ENCODE measurements around the gene TENM4.

TENM4 gene

DNA sequence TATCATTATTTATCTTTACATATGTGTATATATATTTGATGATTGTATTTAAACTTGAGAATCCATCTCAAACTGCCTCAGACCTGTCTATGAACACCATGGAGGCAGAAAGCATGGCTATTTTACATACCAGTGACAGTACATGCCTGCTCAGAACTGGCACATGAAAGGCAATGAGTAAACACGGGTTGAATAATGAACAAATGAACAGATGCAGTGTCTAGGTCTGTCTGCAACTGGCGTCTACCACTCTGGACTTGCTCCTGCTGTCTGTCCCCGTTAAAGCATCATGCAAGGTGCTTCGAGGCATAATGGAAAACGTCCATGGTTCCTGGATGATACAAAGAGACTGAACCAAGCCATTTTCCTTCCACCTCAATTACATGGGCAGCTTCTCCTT is 594.6 kb downstream of the TENM4 start:
- ChIA-PET POLR2A (no interaction called here), CTCF (interaction anchor here (0.9 kb wide), 1 partner anchor 11 kb away, joined by 3 read pairs; no protein-coding TSS in a partner anchor)
- TF ChIP-seq, protein P1, sequence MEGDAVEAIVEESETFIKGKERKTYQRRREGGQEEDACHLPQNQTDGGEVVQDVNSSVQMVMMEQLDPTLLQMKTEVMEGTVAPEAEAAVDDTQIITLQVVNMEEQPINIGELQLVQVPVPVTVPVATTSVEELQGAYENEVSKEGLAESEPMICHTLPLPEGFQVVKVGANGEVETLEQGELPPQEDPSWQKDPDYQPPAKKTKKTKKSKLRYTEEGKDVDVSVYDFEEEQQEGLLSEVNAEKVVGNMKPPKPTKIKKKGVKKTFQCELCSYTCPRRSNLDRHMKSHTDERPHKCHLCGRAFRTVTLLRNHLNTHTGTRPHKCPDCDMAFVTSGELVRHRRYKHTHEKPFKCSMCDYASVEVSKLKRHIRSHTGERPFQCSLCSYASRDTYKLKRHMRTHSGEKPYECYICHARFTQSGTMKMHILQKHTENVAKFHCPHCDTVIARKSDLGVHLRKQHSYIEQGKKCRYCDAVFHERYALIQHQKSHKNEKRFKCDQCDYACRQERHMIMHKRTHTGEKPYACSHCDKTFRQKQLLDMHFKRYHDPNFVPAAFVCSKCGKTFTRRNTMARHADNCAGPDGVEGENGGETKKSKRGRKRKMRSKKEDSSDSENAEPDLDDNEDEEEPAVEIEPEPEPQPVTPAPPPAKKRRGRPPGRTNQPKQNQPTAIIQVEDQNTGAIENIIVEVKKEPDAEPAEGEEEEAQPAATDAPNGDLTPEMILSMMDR (IDR thresholded peaks at IDR 0.05; ENCODE audit: insufficient read depth, low read length, missing control alignments): no peak
- no peak for DNase-seq (ENCODE audit: low read depth, low spot score)
- H3K4me3 ChIP-seq (ENCODE audit: low read depth, low read length): no peak overlapping the region

DNA sequence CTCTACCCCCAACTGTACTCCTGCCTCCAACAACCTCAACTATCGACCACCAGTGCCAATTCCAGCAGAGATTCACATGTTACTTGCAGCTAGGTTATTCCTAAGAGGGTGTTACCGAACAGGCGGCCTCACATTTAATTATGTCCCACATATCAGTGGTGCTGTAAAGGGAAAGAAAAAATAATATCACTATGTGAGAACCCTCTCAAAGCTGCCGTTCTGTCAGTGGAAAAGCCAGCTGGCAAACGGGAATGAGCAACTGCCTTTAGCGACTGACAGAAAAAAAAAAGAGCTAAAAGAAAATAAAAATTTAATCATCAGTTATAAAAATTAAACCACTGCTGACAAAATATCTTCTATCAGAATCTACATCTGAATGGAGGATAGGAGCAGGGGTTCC is 595.3 kb downstream of the TENM4 start:
- no peak overlapping the region for H3K4me3 ChIP-seq (ENCODE audit: low read depth, low read length)
- TF ChIP-seq, protein P1 (IDR thresholded peaks at IDR 0.05; ENCODE audit: insufficient read depth, low read length, missing control alignments): no peak
- ChIA-PET POLR2A (no interaction called here), CTCF (interaction anchor here (0.8 kb wide), 1 partner anchor 200 kb away, joined by 6 read pairs; no protein-coding TSS in a partner anchor)
- no peak for DNase-seq (ENCODE audit: low read depth, low spot score)

- POLR2A ChIA-PET: no interaction called here
- no peak for DNase-seq (ENCODE audit: low read depth, low spot score)
These were observed 599.3 kb downstream of the TENM4 start for GRCh38 chr11:78841456-78842060.

DNA sequence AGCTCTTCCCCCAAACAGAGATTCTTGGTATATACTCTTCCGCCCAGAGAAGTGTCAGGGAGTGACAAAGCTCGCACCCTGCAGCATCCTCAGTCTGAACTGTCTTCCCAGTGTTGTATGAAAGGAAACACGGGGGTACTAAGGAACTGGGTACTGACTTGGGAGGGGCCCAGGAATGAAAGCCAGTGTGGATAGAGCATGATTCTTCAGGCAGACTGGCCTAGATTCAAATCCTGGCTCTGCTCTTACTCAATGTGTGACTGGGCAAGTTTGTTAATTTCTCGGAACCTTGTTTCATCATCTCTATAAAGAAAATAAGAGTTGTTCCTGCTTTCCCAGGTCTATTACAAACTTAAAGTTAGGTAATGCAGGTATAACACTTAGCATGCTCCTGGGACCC is 600.2 kb downstream of the TENM4 start:
- DNase-seq (ENCODE audit: low read depth, low spot score): no peak
- TF ChIP-seq, protein P1 (IDR thresholded peaks at IDR 0.05; ENCODE audit: insufficient read depth, low read length, missing control alignments): no peak
- no peak overlapping the region for H3K4me3 ChIP-seq (ENCODE audit: low read depth, low read length)
- ChIA-PET CTCF (interaction anchor here (1.2 to 1.4 kb wide), 3 partner anchors 10 to 195 kb away, joined by 3 to 4 read pairs (median 3); no protein-coding TSS in a partner anchor), POLR2A (no interaction called here)

More at GRCh38 chr11:78841456-78842060, 599.3 kb downstream of the TENM4 start:
- TF ChIP-seq, protein P1 (IDR thresholded peaks at IDR 0.05; ENCODE audit: insufficient read depth, low read length, missing control alignments): no peak
- H3K4me3 ChIP-seq (ENCODE audit: low read depth, low read length): no peak overlapping the region
- CTCF ChIA-PET: no interaction called here

GRCh38 chr11:78840200-78840599 is 600.6 kb downstream of the TENM4 start:
- CTCF ChIA-PET: interaction anchor here (0.8 to 1.4 kb wide), 5 partner anchors 10 to 195 kb away, joined by 3 to 5 read pairs (median 3); no protein-coding TSS in a partner anchor
- TF ChIP-seq, protein P1 (IDR thresholded peaks at IDR 0.05; ENCODE audit: insufficient read depth, low read length, missing control alignments): no peak
- peak; percentile 41 for DNase-seq (ENCODE audit: low read depth, low spot score)
- no peak overlapping the region for H3K4me3 ChIP-seq (ENCODE audit: low read depth, low read length)
- POLR2A ChIA-PET: no interaction called here

GRCh38 chr11:78838417-78838816 is 602.4 kb downstream of the TENM4 start:
- no peak overlapping the region for H3K4me3 ChIP-seq (ENCODE audit: low read depth, low read length)
- ChIA-PET POLR2A (interaction anchor here (0.6 kb wide), 1 partner anchor 22 kb away, joined by 3 read pairs; no protein-coding TSS in a partner anchor), CTCF (no interaction called here)
- TF ChIP-seq, protein P1 (IDR thresholded peaks at IDR 0.05; ENCODE audit: insufficient read depth, low read length, missing control alignments): no peak
- DNase-seq (ENCODE audit: low read depth, low spot score): no peak
